Activated gamma-delta T cell treated with Interleukin-2 at 50 U/mL for 16 hours (primary cell): Measurements from ENCODE around the gene PHLPP2.
A peak's percentile ranks its signal among the peaks of the same experiment; 100 is the strongest.

Source experiments
- DNase-seq: peaks from one replicate; pipeline ENCODE4 v3.0.0-alpha.2; 2020

PHLPP2 gene

DNA sequence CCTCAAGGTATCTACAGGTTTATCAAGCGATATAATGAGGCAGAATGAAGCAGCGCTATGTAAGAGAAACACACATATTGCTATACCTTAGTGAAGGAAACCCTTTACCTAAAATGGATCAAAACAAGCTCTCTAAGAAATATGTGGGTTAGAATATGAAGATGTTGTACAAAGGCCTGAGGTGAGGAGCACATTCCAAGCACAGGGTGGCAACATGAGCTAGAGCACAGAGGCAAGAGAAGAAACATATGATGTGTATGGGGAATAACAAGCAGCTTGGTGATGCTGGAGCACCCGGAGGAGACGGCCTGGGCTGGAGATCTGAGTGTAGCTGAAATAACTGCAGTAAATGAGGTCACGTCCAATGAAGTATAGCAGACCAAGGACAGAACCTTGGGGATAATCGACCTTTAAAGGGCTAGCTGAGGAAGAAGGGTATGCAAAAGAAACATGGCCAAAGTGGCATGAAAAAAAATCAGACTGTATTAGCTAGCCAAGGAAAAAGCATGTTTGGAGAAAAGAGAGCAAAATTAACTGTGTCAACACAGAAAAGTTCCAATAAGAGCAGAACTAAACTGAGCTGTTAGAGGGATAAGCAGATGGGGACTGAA, 54.5 kb downstream of the PHLPP2 start:
- no peak for DNase-seq

DNA sequence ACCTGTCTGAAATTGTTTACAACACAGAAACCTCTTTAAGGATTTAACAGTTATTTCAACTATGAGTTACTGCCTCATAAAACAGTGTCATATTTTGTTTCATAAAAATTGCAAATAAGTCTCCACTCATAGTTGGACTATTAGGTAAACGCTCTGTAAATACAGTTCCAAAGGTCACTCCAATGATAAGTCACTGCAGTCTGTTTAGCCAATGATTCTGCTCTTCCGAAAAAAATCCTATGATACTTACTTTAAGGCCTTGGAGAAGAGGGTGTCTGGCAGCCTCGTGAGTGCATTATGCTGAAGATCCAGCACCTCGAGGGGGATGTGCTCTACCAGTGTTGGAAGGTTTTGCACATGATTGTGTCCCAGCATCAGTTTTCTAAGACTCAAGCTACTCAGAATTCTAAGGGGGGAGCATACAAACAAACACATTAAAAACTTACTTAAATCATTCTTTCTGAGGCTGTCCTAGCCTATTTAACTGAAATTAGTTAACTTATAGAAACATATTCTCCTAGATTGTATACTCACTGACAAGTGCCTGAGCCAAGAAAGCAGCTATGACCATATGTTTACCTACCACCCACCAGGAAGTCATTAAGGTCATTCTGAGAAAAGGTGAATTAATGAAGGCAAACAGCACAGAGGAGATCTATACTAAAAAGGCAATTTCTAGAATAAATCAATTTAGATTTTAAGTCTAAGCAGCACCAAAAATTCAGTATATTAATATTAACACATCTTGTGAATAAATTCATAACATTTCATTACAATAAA, 57.4 kb downstream of the PHLPP2 start:
- no peak for DNase-seq

GRCh38 chr16:71666264-71666663, 58.2 kb downstream of the PHLPP2 start:
- no peak for DNase-seq

GRCh38 chr16:71659471-71659870, 65.0 kb downstream of the PHLPP2 start:
- no peak for DNase-seq

DNA sequence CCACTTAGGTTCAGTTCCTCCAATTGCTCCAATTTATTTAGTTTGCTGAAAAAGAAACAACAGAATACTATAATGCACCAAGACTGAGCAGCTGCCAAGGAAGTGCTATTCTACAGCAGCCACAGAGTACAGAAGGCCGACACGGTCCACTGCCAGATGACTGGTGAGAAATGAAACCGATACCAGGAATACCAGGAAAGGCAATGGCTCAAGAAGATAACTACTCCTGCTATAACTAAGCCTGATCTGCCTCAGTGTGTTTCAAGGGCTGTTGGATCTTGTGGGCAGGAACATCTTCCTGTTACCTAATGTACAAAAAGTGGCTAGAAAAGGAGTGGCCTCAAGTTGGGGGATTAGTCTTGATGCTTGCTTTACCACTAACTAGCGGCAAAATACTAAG, 65.7 kb downstream of the PHLPP2 start:
- no peak for DNase-seq

GRCh38 chr16:71649704-71650103, 74.8 kb downstream of the PHLPP2 start:
- no peak for DNase-seq

- DNase-seq = no peak
Measured at GRCh38 chr16:71648921-71649320, 75.6 kb downstream of the PHLPP2 start.

DNA sequence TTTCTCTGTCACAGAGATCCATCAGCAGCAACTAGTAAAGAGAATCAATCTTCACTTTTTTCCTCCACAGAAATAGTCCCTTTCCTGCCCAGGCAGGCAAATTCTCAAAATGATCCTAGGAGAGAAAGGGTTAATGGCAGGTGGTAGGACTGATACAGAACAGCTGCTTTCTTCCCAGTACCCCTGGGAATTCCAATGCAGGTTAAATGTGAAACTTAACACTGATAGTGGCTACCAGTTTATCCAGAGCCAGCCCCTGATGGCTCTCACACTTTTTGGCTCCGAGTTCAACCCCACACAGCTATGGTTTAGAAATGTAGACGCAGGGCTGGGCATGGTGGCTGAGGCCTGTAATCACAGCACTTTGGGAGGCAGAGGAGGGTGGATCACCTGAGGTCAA, 76.3 kb downstream of the PHLPP2 start:
- no peak for DNase-seq

DNA sequence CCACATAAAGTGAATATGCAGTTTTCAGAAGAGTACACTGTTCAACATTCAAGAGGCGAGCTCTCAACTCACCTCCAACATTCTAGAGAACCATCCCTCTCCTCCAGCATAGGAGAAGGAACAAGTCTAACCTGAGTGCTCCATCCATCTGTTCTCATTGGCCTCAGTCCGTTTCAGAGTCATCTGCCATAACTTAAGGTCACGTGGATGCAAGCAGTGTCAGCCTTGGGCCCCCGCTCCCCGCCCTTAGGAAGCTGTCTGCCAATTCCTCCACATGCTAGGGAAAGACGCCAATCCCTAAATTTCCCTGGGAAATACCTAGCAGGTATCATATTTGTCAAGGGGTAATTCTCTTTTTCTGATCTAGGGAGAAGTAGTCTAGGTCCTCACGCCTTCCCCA, 77.1 kb downstream of the PHLPP2 start:
- no peak for DNase-seq

- DNase-seq = no peak
Measured at GRCh38 chr16:71645450-71645849, 79.1 kb downstream of the PHLPP2 start.

GRCh38 chr16:71637398-71637797, 87.1 kb downstream of the PHLPP2 start:
- no peak for DNase-seq

GRCh38 chr16:71635632-71636031, 88.9 kb downstream of the PHLPP2 start:
- no peak for DNase-seq

DNA sequence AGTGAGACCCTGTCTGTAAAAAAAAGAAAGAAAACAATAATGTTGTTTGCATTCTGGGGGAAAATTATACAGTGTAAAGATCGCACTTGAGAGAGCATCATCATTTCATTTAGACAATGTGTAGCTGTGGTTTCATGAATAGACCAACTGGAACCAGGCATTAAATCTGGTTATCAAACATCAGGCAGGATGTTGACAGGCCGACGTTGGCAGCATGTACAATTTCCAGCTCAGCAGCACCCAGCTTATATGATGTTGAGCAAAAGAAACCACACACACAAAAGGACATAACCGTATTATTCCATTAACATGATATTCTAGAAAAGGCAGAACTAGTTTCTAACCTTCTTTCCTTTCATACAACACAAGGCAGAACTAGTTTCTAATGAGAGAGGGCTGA, 92.7 kb downstream of the PHLPP2 start:
- no peak for DNase-seq

DNA sequence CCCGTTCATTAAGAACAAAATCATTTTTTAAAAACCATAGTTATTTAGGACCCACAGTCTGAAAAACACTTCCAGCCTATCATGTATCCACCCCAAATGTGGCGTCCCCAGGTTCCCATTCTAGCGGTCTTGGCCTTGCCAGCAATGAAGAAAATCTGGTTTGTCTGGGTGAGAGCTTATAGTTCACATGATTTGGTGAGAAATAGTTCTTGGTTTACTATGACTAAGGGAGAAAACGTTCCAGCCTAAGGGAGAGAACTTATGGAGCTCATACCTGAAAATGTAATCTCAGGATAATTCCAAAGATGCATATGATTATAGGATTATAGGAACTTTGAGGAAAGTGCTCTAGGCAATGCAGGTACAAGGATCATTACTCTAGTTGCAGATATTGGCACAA, 93.7 kb downstream of the PHLPP2 start:
- no peak for DNase-seq

- DNase-seq = no peak
Measured at GRCh38 chr16:71629278-71630016, 95.1 kb downstream of the PHLPP2 start.

DNA sequence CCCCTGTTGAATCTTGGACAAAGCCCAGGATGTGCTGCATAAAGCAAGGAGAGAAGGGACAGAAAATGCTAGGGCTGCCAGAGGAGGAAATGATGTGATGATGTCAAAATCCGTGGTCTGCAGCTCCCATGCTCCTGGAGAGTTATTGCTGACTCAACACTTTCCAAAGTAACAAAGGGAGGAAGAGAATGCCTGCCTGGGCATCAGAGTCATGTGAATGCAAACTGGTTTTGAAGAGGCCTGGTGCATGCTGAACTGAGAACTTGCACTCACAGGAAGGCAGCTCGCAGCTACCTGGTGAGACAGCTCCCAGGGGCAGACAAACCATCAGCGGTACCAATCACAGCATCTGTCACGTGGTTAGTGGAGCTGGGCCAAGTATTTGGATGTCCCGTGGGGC, 95.7 kb downstream of the PHLPP2 start:
- DNase-seq = no peak

- DNase-seq = no peak
Measured at GRCh38 chr16:71627731-71628181, 96.7 kb downstream of the PHLPP2 start.

DNA sequence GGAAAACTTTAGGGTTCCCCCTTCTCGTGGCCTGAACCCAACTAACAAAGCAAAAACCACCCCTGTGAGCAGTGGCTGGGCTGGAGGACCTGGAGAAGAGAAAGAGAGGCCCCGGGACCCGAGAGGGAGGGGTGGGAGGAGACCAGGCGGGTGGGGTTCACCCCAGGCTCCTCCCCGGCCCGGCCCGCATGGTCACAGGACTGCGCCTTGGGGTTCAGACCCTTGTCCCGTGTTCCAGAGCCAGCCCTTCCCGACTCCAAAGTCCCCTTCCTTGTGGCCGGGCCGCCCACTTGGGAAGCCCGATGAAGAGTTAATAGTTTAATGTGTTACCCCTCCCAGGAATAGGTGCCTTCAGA, 97.7 kb downstream of the PHLPP2 start:
- no peak for DNase-seq

DNA sequence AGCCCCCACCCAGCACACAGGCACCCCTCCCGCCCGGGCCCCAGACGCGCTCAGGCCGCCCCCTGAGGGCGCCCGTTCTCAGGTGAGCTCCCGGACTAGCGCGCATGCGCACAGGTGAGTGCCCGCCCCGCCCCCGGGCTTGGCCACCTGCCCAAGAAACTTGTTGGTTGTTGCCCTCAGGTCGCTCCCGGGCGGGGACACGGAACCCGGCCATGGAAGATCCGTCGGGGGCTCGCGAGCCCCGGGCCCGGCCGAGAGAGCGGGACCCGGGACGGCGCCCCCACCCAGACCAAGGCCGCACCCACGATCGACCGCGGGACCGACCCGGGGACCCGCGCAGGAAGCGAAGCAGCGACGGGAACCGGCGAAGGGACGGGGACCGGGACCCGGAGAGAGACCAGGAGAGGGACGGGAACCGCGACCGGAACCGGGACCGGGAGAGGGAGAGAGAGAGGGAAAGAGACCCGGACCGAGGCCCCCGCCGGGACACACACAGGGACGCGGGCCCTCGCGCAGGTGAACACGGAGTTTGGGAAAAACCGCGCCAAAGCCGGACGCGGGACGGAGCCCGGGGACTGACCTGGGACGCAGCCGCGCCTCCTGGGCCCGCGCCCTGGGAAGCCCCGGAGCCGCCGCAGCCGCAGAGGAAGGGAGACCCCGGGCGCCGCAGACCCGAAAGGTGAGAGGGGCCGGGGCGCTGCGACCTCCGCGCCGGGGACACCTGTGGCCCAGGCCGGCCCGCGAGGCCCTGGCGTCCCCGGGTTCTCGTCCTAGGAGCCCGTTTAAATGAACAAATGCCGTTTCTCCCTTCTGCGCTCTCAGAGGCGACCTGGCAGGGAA, 98.3 kb downstream of the PHLPP2 start, which contains the start of gene MARVELD3:
MARVELD3 (plus strand) TSS at position 167 of the 840 bp plus-strand sequence; CDS start at position 213, 46 bp downstream.
- peak; percentile 12 for DNase-seq

DNA sequence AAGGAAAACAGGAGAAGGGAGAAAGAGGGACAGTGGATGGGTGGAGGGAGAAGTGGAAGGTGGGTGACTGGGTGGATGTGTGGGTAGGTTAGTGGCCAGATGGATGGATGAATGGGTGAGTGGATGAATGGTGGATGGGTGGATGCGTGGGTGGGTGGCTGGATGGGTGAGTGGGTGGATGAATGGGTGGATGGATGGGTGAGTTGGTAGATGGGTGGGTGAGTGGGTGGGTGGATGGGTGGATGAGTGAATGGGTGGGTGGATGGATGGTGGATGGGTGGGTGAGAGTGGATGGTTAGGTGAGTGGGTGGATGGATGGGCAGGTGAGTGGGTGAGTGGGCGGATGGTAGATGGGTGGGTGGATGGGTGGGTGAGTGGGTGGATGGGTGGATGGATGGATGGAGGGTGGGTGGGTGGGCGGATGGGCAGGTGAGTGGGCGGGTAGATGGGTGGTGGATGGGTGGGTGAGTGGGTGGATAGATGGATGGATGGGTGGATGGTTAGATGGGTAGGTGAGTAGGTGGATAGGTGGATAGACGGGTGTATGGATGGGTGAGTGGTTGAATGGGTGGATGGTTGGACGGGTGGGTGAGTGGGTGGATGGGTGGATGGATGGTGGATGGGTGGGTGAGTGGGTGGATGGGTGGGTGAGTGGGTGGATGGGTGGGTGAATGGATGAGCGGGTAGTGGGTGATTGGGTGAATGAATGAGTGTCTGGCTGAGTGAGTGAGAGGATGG, 99.2 kb downstream of the PHLPP2 start:
- no peak for DNase-seq

DNA sequence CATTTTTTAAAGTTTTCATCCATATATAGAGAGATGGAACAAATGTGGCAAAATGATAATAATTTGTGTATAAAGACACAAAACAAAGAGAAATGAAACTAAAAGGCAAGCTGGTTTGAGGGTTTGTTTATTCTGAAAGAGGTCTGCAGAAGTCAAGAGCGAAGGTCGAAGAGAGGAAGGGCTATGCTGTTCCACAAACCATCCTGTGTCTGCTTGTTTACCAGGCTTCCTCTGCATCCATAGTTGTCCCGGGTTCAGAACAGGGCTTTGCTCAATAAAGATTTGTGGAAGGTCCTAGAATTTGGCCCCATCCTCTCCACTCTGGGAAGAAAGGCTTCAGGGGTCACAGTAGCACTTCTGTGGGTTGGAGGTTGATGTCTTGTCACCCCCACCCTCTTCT, 100.9 kb downstream of the PHLPP2 start:
- DNase-seq = no peak

- no peak for DNase-seq
Measured at GRCh38 chr16:71622088-71622487, 102.4 kb downstream of the PHLPP2 start.
